Amniotic epithelial cell (primary cell): ENCODE data around the gene SEPHS2.
"Not testable (repeated sequence)": the region's sequence is repeated elsewhere in the genome, so short reads cannot be mapped to it uniquely, and the experiment has no call there.

ENCODE experiments used
- DNase-seq: peaks from one replicate; pipeline ENCODE4 v3.0.0-alpha.2; 2010; ENCODE audit warnings: low read depth

The SEPHS2 gene

GRCh38 chr16:30464078-30464477 is 18.4 kb upstream of the SEPHS2 start:
- DNase-seq: no peak

GRCh38 chr16:30461426-30461825 is 15.8 kb upstream of the SEPHS2 start:
- DNase-seq: not testable (repeated sequence)

- DNase-seq: no peak
These were observed 13.8 kb upstream of the SEPHS2 start for GRCh38 chr16:30459456-30459855.

GRCh38 chr16:30458561-30459394 is 13.1 kb upstream of the SEPHS2 start:
- no peak for DNase-seq

GRCh38 chr16:30457743-30458560 is 12.3 kb upstream of the SEPHS2 start:
- DNase-seq: no peak

- DNase-seq: no peak
These were observed 11.6 kb upstream of the SEPHS2 start for GRCh38 chr16:30457256-30457655.

GRCh38 chr16:30456302-30456701 is 10.6 kb upstream of the SEPHS2 start:
- DNase-seq: no peak

GRCh38 chr16:30452709-30453580 is 7.3 kb upstream of the SEPHS2 start:
- DNase-seq: not testable (repeated sequence)

- no peak for DNase-seq
These were observed 3.4 kb upstream of the SEPHS2 start for GRCh38 chr16:30449116-30449435.

- DNase-seq: no peak
These were observed 2.0 kb upstream of the SEPHS2 start for GRCh38 chr16:30447512-30448226.

GRCh38 chr16:30446203-30446595 is 525 bp upstream of the SEPHS2 start:
- DNase-seq: no peak

- DNase-seq: no peak
These were observed 596 bp downstream of the SEPHS2 start for GRCh38 chr16:30445149-30445407.

GRCh38 chr16:30444231-30445148 is 1.2 kb downstream of the SEPHS2 start:
- no peak for DNase-seq

- DNase-seq: no peak
These were observed 2.0 kb downstream of the SEPHS2 start for GRCh38 chr16:30443631-30444030.

GRCh38 chr16:30439720-30440348 is 5.8 kb downstream of the SEPHS2 start:
- DNase-seq: no peak

GRCh38 chr16:30438835-30439234 is 6.8 kb downstream of the SEPHS2 start:
- no peak for DNase-seq

GRCh38 chr16:30437511-30438046 is 8.1 kb downstream of the SEPHS2 start:
- DNase-seq: no peak

GRCh38 chr16:30434852-30435251 is 10.8 kb downstream of the SEPHS2 start:
- no peak for DNase-seq

GRCh38 chr16:30430428-30430970 is 15.2 kb downstream of the SEPHS2 start:
- no peak for DNase-seq
